Adrenal gland (tissue), 5 donors: ENCODE data around the gene LRRC15.

Source experiments
- POLR2A ChIP-seq, 2 donors: fragments of 450-650 bp; IDR thresholded peaks; one replicate each; pipeline ENCODE4 v1.6.1; 2017; ENCODE audit warnings: antibody characterized with exemption in 2 of 2, mild to moderate bottlenecking in 2 of 2, moderate library complexity in 1 of 2
- TF ChIP-seq, protein P1 (sequence below), 6 experiments: fragments of 450-650 bp in 4 of 6; fragments of 200-600 bp in 2 of 6; sonication (generic) in 1 of 6; IDR thresholded peaks; 1 replicate in 5 of 6; 2 replicates in 1 of 6; pipeline versions ENCODE4 v1.5.1 to v1.8.0; 2016 to 2021; ENCODE audit warnings: antibody characterized with exemption in 6 of 6, mild to moderate bottlenecking in 2 of 6, moderate library complexity in 1 of 6
- donor health status: DM: no; HTN: no; CAD: no.

DNA sequence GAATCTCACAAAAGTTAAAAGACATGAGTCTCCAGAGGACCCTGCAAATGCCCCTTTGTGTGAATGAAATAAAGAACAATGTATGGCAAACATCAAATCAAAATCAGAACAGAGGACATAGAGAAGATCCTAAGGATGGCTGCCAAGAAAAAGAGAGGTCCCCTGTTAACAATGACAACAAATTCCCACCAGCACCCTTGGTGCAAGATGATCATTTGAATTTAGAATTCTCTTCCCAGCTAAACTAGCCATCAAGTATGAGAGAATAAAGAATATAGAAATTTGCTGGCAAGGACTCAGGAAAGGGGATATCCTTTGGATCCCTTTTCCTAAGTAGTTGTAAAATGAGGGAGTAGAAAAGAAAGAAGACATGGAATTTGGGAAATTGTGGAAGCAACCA, 21.3 kb upstream of the LRRC15 start:
- TF ChIP-seq POLR2A (IDR thresholded peaks at IDR 0.05) = no peak
- TF ChIP-seq, protein P1, sequence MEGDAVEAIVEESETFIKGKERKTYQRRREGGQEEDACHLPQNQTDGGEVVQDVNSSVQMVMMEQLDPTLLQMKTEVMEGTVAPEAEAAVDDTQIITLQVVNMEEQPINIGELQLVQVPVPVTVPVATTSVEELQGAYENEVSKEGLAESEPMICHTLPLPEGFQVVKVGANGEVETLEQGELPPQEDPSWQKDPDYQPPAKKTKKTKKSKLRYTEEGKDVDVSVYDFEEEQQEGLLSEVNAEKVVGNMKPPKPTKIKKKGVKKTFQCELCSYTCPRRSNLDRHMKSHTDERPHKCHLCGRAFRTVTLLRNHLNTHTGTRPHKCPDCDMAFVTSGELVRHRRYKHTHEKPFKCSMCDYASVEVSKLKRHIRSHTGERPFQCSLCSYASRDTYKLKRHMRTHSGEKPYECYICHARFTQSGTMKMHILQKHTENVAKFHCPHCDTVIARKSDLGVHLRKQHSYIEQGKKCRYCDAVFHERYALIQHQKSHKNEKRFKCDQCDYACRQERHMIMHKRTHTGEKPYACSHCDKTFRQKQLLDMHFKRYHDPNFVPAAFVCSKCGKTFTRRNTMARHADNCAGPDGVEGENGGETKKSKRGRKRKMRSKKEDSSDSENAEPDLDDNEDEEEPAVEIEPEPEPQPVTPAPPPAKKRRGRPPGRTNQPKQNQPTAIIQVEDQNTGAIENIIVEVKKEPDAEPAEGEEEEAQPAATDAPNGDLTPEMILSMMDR (IDR thresholded peaks at IDR 0.05) = no peak
